ENCODE measurements around the gene GABRR3.

Gene GABRR3

DNA sequence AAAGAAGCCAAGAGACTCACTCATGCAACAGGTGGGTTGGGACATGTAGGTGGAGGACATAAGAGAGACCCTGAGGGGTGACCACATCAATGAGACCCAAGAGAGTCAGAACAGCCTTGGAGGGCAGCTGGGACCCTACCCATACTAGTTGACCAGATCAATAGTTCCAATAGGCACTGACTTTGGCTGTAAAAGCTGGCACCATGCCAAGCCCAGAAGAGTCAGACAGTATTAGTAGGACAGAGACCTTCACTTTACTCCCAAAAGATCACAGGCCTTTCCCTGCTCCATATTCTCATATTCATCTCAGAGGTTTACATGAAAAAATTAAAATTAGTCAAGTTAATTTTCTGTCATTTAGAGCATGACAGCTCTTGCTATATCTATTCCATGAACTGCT lies 20.9 kb upstream of the GABRR3 start:
- TF ChIP-seq, protein P1, sequence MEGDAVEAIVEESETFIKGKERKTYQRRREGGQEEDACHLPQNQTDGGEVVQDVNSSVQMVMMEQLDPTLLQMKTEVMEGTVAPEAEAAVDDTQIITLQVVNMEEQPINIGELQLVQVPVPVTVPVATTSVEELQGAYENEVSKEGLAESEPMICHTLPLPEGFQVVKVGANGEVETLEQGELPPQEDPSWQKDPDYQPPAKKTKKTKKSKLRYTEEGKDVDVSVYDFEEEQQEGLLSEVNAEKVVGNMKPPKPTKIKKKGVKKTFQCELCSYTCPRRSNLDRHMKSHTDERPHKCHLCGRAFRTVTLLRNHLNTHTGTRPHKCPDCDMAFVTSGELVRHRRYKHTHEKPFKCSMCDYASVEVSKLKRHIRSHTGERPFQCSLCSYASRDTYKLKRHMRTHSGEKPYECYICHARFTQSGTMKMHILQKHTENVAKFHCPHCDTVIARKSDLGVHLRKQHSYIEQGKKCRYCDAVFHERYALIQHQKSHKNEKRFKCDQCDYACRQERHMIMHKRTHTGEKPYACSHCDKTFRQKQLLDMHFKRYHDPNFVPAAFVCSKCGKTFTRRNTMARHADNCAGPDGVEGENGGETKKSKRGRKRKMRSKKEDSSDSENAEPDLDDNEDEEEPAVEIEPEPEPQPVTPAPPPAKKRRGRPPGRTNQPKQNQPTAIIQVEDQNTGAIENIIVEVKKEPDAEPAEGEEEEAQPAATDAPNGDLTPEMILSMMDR (IDR thresholded peaks at IDR 0.05; ENCODE audit: control insufficient read depth, insufficient read depth, low read depth, low read length, missing control alignments) = no peak
- no peak overlapping the region for H3K4me3 ChIP-seq (ENCODE audit: control insufficient read depth, low read depth, low read length)
- no peak for DNase-seq (ENCODE audit: low read depth)

DNA sequence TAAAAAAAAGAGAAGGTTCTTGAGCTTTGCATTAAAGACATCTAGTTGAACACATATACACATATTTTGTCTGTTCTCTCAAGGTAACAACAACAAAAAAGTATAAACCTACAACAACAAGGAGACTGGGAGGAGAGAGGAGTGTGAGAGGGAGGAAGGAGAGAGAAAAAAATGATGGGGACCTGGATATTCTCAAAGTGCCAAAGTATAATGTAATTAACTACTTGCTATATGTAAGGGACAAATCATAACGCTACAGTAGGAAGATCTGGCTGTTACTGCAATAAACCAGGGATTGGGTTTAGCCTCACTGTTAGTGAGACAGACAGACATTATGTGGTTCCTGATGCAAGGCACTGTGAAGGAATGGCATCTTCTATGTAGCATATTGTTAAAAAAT lies 14.2 kb upstream of the GABRR3 start:
- H3K4me3 ChIP-seq (ENCODE audit: control insufficient read depth, low read depth, low read length) = no peak overlapping the region
- TF ChIP-seq, protein P1 (IDR thresholded peaks at IDR 0.05; ENCODE audit: control insufficient read depth, insufficient read depth, low read depth, low read length, missing control alignments) = no peak
- no peak for DNase-seq (ENCODE audit: low read depth)

DNA sequence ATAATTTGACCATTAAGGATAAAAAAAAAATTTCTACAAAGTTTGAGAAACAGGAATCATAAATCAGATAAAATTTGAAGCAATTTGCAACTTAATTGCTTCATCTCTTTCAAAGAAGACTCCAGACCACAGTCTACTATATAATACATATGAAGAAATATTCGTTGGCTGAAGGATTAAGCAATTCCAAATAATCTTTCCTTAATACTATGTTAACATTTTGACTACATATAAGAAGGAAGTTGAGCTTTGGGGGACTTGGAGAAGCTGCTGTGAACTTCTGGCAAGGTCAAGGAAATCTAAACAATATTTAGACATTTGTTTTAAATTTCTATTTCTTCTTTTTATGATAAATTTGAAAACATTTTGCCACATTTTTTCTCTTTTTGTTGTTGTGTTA lies 13.5 kb upstream of the GABRR3 start:
- no peak overlapping the region for H3K4me3 ChIP-seq (ENCODE audit: control insufficient read depth, low read depth, low read length)
- TF ChIP-seq, protein P1 (IDR thresholded peaks at IDR 0.05; ENCODE audit: control insufficient read depth, insufficient read depth, low read depth, low read length, missing control alignments) = no peak
- no peak for DNase-seq (ENCODE audit: low read depth)

DNA sequence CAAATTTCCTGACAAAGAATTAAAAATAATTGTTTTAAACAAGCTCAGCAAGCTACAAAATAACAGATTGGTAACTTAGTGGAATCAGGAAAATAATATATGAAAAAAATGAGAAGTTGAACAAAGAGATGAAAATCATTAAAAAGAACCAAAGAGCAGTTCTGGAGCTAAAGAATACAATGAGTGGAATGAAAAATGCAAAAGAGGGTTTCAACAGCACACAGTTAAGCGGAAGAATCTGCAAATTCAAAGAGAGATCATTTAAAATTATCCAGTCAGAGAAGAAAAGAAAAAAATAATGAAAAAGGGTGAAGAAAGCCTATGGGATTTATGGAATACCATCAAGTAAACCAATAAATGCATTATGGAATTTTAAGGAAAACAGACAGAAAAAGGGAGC lies 6.2 kb upstream of the GABRR3 start:
- TF ChIP-seq, protein P1 (IDR thresholded peaks at IDR 0.05; ENCODE audit: control insufficient read depth, insufficient read depth, low read depth, low read length, missing control alignments) = no peak
- no peak for DNase-seq (ENCODE audit: low read depth)
- no peak overlapping the region for H3K4me3 ChIP-seq (ENCODE audit: control insufficient read depth, low read depth, low read length)

DNA sequence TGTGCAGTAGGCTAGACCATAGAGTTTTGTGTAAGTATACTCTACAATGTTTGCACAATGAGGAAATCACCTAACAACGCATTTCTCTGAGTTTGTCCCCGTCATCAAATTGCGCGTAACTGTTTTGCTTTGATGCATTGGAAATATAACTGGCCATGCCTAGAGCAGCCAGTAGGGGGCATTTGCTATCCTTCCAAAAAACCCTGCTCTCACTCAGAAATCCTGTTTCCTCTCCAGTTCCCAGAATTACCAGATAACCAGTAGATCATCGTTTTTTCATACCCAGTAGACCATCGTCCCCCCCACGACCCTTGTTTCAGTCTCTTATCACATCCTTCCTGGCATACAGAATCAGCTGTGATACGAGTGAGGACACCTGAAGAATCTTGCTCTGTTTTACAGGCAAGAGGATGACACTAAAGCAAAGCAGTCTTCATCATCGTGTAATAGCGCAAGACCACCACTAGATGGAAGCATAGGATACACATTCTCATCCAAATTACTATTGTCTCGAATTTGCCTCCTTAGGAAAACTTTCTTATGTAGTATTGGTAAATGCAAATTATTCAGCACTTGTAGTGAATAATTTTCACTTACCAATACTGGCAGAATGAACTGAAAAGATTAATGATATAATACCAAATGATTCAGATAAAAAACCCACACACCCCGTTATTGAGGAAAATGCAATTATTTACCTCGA lies 4.4 kb upstream of the GABRR3 start:
- TF ChIP-seq, protein P1 (IDR thresholded peaks at IDR 0.05; ENCODE audit: control insufficient read depth, insufficient read depth, low read depth, low read length, missing control alignments) = peak; percentile 72
- DNase-seq (ENCODE audit: low read depth) = peak; percentile 57
- peak overlapping the region; percentile 49 for H3K4me3 ChIP-seq (ENCODE audit: control insufficient read depth, low read depth, low read length)

DNA sequence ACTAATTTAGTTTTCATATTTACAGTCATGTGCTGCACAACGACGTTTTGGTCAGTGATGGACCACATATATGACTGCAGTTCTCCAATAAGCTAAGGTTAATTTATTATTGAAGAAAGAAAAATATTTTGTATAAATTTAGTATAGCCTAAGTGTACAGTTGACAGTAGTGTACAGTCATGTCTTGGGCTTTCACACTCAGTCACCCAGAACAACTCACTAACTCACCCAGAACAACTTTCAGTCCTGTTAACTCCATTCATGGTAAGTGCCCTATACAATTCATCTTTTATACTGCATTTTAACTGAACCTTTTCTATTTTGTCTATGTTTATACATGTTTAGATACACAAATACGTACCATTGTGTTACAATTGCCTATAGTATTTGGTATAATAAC lies 3.8 kb upstream of the GABRR3 start:
- DNase-seq (ENCODE audit: low read depth) = no peak
- TF ChIP-seq, protein P1 (IDR thresholded peaks at IDR 0.05; ENCODE audit: control insufficient read depth, insufficient read depth, low read depth, low read length, missing control alignments) = no peak
- H3K4me3 ChIP-seq (ENCODE audit: control insufficient read depth, low read depth, low read length) = no peak overlapping the region

All from AG09309 (cell line).